Measurements from ENCODE around the gene CHST15.

CHST15 gene, protein sequence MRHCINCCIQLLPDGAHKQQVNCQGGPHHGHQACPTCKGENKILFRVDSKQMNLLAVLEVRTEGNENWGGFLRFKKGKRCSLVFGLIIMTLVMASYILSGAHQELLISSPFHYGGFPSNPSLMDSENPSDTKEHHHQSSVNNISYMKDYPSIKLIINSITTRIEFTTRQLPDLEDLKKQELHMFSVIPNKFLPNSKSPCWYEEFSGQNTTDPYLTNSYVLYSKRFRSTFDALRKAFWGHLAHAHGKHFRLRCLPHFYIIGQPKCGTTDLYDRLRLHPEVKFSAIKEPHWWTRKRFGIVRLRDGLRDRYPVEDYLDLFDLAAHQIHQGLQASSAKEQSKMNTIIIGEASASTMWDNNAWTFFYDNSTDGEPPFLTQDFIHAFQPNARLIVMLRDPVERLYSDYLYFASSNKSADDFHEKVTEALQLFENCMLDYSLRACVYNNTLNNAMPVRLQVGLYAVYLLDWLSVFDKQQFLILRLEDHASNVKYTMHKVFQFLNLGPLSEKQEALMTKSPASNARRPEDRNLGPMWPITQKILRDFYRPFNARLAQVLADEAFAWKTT

DNA sequence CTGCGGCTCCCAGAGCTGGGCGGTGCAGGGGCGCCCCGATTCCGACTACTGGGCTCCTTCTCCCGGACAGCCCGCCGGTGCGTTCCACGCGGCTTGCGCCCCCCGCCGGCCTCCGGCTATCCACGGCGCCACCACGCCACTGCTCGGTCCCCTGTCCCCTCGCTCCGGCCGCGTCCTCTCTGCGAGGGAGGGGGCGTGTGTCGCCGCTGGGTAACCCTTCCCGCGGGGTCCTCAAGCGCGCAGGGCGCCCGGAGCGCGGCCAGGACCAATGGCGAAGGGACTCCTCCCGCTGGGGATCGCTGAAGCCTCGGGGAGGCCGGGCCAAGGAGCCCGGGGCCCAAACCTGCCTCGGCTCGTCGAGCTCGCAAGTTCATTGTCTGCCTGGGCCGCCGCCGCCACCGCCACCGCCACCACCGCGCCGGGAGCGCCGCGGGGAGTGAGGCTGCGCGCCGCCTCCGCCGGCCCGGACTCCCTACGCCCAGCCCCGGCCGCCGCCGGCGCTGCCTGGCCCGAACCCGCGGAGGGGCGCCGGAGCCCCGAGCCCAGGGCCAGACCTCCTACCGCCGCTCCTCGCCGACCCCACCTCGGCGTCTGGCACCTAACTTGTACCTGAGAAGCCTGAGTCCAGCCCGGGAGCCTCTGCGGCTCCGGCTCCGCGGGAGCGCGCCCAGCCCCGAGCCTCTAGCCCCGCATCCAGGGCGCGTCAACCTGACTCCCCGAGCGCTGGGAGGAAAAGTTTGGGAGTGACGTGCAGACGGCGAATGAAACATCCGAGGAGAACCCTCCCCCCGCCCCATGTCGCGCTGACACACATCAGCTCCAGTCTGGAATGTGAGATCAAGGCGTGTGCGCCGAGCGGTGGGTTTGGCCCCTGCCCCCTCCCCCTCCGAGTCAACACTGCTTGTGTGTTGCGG, at the start of gene CHST15:
TSS of gene CHST15 (minus strand) at position 739 of the 914 bp plus-strand sequence. CDS start 47,386 bp downstream, outside the sequence.
- no peak for DNase-seq

DNA sequence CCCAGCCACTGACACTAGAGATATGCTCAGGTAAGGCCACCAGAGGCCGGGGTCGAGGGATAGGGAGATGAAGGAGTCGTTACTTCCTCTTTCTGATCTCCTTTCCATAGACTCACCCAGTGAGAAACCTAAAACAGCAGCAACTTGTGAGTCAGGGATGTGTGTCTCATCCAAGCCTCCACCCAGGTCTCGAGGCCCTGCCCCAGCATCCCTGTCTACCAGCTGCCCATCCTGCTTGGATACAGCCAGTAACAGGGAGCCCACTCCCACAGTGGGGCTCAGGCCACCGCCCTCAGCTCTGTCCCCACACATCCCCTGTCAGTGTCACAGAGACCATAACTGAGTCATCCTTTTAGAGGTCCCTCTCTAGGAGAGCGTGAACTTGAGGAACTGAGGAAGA, 49.6 kb upstream of the CHST15 start:
- no peak for DNase-seq

- DNase-seq: no peak
Measured at GRCh38 chr10:124142006-124142739, 48.8 kb upstream of the CHST15 start.

- no peak for DNase-seq
Measured at GRCh38 chr10:124138883-124139348, 45.5 kb upstream of the CHST15 start.

DNA sequence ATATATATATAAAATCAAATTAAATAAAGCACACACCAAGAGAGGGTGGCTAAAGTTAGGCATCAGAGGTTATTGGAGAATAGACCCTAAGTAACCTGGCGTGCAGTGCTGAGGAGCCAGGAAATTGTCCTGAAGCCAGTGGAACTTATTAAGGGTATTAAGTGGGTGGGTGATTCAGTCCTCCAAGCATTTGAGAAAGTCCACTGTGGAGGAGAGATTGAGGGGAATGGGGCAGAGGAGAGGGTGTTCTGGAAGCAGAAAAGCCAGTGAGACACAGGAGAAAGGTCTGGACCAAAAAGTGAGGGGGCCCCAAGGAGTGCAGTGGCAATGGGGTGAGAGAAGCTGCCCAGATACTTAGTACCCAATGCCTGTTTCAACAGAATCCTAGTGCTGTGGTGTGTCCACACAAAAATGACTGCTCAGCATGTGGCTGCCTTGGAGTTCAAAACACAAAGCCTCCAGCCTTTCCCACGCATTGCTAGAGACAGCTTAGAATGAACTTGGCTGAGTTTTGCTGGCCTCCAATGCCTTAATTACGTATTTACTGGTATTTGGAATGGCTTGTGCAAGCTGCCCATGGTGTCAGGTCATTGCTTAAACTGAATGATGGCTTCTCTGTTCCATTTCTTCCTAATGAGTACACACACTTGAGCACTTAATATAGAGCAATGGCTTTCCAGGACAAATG, 44.9 kb upstream of the CHST15 start:
- DNase-seq: no peak

DNA sequence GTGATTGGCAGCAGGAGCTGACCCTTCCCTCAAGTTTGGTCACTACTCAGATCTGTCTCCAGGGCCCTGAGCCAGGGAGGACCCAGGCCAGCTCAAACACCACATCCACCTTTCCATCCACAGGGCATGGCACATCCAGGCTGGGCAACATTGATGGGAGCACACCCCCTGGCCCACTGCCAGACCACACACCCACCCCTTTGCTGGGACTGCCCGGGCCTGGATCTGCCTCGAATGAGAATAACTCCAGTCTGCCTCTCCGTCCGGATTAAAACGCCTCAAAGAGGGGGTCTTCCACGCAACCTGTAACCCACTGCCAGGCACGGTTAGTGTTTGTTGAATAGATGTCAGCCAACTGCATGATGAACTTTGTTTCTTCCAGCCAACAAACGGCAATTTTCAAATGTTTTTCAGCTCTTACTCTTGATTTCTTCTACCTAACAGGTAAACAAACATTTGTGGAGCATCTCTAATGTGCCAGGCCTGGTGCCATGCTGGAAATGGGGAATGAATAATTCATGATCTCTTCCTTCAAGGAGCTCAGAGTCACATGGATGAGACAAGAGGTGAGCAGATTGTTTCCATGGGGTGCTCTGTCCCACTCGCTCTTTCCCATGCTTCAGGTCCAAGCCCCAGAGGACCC, 41.0 kb upstream of the CHST15 start:
- no peak for DNase-seq

- DNase-seq: no peak
Measured at GRCh38 chr10:124132876-124133275, 39.5 kb upstream of the CHST15 start.

DNA sequence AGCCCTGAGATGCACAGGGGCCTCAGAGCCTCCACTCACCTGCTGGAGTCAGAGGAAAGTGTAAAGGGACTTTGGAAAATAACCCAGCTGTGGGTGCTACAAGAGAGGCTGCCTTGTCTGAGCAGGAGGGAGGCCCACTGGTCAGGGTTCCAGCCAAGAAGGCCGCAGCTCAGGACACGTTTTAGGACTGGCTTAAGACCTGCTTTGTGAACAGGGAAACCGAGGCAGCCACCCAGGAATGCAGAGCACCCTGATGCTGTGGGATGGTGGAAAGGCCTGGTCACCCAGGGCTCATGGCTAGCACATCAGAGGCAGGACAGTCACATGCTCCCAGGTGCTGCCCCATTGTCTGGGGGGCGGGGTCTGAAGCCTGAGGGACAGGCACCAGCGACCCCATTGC, 38.9 kb upstream of the CHST15 start:
- DNase-seq: no peak

- DNase-seq: no peak
Measured at GRCh38 chr10:124131172-124131571, 37.8 kb upstream of the CHST15 start.

DNA sequence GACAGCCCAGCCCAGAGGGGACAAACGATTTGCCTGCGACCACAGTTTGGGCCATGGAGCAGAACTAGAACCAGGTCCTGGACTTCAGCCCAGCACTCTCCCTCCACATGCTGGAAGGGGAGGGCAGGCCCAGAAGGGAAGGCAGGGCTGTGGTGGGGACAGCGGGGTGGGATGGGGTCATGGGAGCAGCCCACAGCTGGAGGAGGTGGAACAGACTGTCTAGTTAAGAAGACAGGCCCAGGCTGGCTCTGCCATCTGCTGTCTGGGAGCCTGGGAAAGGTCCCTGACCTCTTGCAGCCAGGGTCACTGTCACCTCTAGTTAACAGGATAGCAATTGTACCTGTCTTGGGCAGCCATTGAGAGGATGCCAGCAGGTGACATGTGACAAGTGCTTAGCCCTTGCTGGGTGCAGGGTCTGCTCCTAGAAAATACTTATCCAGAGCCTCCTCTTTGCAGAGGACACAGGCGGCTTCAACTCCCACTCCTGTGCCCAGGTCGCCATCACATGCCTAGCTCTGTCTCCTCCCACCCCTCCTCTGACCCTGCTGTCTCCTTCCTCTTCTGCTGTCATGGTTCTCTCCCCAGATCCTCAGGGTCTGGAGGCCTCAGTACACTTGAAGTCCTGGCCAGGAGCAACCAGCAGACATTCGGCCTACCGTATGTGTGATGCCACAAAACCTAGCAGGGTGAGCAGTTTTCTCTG, 37.0 kb upstream of the CHST15 start:
- DNase-seq: no peak

- no peak for DNase-seq
Measured at GRCh38 chr10:124129471-124129870, 36.1 kb upstream of the CHST15 start.

- no peak for DNase-seq
Measured at GRCh38 chr10:124128811-124129145, 35.4 kb upstream of the CHST15 start.

DNA sequence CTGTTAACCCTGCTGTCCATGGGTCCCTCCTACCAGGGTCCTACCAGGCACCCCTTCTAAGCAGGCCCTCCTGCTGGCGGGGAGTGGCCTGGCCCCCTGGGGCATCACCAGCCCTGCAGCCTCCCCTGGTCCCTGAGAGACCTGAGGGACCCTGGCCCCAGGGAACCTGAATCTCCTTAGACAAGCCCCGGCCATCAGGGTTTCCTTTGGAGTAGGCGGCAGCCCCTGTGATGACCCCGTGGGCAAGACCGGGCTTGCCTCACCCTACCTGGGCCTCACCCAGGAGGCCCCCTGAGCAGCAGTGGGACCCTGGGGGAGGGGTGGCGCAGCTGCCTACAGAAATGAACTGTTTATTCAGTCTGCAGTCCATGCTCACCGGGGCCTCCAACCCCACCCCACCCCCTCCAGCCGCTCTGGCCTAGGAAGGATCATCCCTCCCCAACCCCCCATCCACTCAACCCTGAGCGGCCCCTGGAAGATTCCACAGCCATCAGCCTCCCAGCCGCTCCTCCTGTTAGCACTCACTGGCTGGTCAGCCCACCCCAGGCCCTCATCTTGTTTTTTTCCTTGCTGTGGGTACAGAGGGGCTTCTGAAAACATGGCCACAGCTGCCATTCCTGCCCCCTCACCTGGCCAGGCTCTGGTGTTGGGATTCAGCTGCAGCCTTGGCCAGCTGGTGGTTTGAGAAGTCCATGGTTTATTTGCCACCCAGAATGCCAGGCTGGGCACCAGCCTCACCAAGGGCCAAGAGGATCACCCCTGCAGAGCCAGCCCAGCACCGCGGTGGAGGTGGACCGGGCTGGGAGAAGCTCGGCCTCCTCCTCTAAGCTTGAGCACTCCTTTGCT, 34.8 kb upstream of the CHST15 start:
- DNase-seq: no peak

- DNase-seq: no peak
Measured at GRCh38 chr10:124127563-124127962, 34.2 kb upstream of the CHST15 start.

DNA sequence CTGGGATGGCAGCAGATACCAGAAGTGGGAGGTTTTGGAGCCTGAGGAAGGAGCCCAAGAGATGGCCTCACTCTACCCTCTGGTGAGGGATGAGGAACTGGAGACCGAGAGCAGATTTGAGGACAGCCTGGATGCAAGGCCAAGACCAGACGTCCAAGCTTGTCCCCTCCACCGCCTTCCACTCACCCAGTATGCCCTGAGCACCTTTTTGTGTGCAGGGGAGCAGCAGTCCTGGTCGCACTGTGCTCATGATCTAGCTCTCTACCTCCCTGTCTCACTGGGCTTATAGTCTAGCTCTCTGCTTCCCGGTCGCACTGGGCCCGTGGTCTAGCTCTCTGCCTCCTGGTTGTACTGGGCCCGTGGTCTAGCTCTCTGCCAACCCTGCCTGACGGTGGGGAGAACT, 33.6 kb upstream of the CHST15 start:
- DNase-seq: no peak

GRCh38 chr10:124126145-124126982, 33.0 kb upstream of the CHST15 start:
- no peak for DNase-seq

DNA sequence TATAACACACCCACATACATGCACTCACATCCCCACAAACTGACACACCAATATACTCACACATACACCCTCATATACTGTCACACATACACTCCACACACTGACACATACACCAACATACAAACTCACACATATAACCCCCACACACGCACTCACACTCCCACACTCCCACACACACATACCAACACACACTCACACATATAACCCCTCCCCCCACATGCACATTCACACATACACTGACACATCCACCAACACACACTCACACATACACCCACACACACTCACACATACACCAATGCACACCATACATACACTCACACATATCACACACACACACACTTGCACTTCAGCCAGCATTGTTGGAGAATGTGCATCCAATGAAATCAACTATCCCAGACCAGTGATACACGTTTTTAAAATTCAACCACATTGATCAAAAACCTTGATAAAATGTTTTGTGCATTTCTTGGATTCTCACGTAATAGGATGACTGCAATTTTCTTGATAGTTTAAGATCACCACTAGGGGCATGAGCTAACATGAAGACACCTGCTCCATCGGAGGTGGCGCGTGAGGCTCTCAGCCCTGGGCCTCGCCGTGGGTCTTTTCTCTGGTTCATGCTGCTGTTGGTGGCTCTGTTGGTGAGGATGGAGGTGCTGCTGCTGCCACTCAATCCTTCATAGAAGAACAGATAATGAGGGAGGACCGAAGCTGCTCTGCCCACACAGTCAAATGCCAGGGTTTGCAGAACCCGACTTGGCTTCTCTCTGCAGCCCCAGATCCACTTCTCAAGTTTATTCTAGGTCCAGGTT, 32.1 kb upstream of the CHST15 start:
- DNase-seq: no peak

- DNase-seq: no peak
Measured at GRCh38 chr10:124124769-124125161, 31.4 kb upstream of the CHST15 start.

Data from activated gamma-delta T cell treated with Interleukin-2 at 50 U/mL for 16 hours (primary cell).